SK-N-SH treated with all-trans-retinoic acid at 6 μM for 48 hours (cell line): ENCODE measurements around the gene ELK4.

Experiments
- ARNTL ChIP-seq: fragments of 450-650 bp; formaldehyde crosslinking; IDR thresholded peaks from 2 replicates; pipeline ENCODE4 v1.5.0; 2020; ENCODE audit warnings: low read depth, mild to moderate bottlenecking, moderate library complexity, borderline replicate concordance
- BACH2 ChIP-seq: fragments of 250-450 bp; sonication (Bioruptor Pico); IDR thresholded peaks from 2 replicates; pipeline ENCODE4 v1.9.0; 2021; ENCODE audit warnings: mild to moderate bottlenecking, borderline replicate concordance
- OSR1 ChIP-seq: fragments of 250-450 bp; sonication (Bioruptor Pico); IDR thresholded peaks from 2 replicates; pipeline ENCODE4 v1.8.0; 2022; ENCODE audit warnings: moderate library complexity, mild to moderate bottlenecking, inconsistent platforms
- TF ChIP-seq, protein P1 (sequence below): fragments of 250-450 bp; sonication (Bioruptor Pico); IDR thresholded peaks from 2 replicates; pipeline ENCODE4 v1.8.0; 2020; ENCODE audit warnings: mild to moderate bottlenecking, moderate library complexity, borderline replicate concordance

DNA sequence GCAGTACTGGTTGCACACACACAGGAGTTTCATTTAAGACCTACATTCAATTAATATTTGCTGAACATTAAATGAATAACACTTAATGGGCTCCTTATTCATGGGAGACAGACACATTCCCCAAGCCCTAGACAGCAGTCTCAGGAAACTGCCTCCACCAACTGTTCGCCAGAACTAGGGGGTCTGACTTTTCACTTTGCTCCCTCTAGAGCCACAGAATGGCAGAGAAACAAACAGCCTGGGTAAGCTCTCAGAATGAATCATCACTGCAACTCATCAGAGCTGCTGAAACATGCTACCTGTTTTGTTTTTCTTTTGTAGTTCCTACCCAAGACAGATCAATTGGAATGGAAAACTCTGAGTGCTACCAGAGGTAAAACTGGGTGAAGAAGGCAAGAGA, 31.7 kb downstream of the ELK4 start:
- no peak for TF ChIP-seq BACH2 (CRISPR knock-in tag)
- TF ChIP-seq, protein P1, sequence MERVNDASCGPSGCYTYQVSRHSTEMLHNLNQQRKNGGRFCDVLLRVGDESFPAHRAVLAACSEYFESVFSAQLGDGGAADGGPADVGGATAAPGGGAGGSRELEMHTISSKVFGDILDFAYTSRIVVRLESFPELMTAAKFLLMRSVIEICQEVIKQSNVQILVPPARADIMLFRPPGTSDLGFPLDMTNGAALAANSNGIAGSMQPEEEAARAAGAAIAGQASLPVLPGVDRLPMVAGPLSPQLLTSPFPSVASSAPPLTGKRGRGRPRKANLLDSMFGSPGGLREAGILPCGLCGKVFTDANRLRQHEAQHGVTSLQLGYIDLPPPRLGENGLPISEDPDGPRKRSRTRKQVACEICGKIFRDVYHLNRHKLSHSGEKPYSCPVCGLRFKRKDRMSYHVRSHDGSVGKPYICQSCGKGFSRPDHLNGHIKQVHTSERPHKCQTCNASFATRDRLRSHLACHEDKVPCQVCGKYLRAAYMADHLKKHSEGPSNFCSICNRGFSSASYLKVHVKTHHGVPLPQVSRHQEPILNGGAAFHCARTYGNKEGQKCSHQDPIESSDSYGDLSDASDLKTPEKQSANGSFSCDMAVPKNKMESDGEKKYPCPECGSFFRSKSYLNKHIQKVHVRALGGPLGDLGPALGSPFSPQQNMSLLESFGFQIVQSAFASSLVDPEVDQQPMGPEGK (CRISPR knock-in tag), result no peak
- no peak for TF ChIP-seq OSR1 (CRISPR knock-in tag)
- TF ChIP-seq ARNTL, result no peak
